DND-41 (cell line): ENCODE measurements around the gene RBL2.

ENCODE experiments used
- ATAC-seq: fragments of 200-7000 bp; cut with Tn5 transposase; 3 replicates; pipeline ENCODE4 v1.9.1; 2021; ENCODE audit warnings: low read depth; ENCODE audit not compliant: insufficient read depth
- DNase-seq: peaks from one replicate; pipeline ENCODE4 v3.0.0-alpha.2; 2020
- H2AFZ ChIP-seq: 2 replicates; pipeline ENCODE4 v1.6.0; 2012; ENCODE audit warnings: low read depth, low read length
- H3K27ac ChIP-seq: 2 replicates; pipeline ENCODE4 v1.5.1; 2012; ENCODE audit warnings: low read length, inconsistent platforms
- H3K27me3 ChIP-seq: fragments of 200-600 bp; sonication (generic); 2 replicates; pipeline ENCODE4 v1.6.0; 2012; ENCODE audit warnings: low read length, mild to moderate bottlenecking, inconsistent platforms; ENCODE audit not compliant: insufficient read depth, poor library complexity
- H3K36me3 ChIP-seq: 2 replicates; pipeline ENCODE4 v1.5.1; 2012; ENCODE audit warnings: low read length, inconsistent platforms; ENCODE audit not compliant: insufficient read depth
- H3K4me1 ChIP-seq: 2 replicates; pipeline ENCODE4 v1.5.1; 2012; ENCODE audit warnings: mild to moderate bottlenecking, low read length; ENCODE audit not compliant: insufficient read depth
- H3K4me2 ChIP-seq: 2 replicates; pipeline ENCODE4 v1.6.0; 2012; ENCODE audit warnings: mild to moderate bottlenecking, moderate library complexity, low read length, inconsistent platforms; ENCODE audit not compliant: insufficient read depth
- H3K4me3 ChIP-seq, 2 experiments: fragments of 200-600 bp in 1 of 2; shearing (Covaris generic) in 1 of 2; 2 replicates each; pipeline ENCODE4 v1.5.1; 2012 to 2016; ENCODE audit warnings: inconsistent platforms in 2 of 2, low read length in 2 of 2, mild to moderate bottlenecking in 2 of 2, low read depth in 1 of 2, moderate library complexity in 1 of 2
- H3K79me2 ChIP-seq: 2 replicates; pipeline ENCODE4 v1.6.0; 2012; ENCODE audit warnings: low read length, inconsistent platforms; ENCODE audit not compliant: insufficient read depth
- H3K9ac ChIP-seq: 2 replicates; pipeline ENCODE4 v1.6.0; 2012; ENCODE audit warnings: low read depth, mild to moderate bottlenecking, inconsistent platforms, low read length, moderate library complexity
- H3K9me3 ChIP-seq: 2 replicates; pipeline ENCODE4 v1.5.1; 2012; ENCODE audit warnings: low read length, moderate library complexity, mild to moderate bottlenecking, inconsistent platforms; ENCODE audit not compliant: insufficient read depth, severe bottlenecking
- H4K20me1 ChIP-seq: 2 replicates; pipeline ENCODE4 v1.6.0; 2012; ENCODE audit warnings: low read length; ENCODE audit not compliant: insufficient read depth
- EZH2 ChIP-seq: IDR thresholded peaks from 3 replicates; pipeline ENCODE4 v1.6.1; 2012; ENCODE audit warnings: borderline replicate concordance, low read depth, mild to moderate bottlenecking, moderate library complexity, low read length, inconsistent platforms; ENCODE audit not compliant: severe bottlenecking
- TF ChIP-seq, protein P1 (sequence below): IDR thresholded peaks from 2 replicates; pipeline ENCODE4 v1.5.1; 2012; ENCODE audit warnings: borderline replicate concordance, low read length, moderate library complexity, mild to moderate bottlenecking; ENCODE audit not compliant: poor library complexity, severe bottlenecking; ENCODE audit errors: extremely low read depth

Gene RBL2

GRCh38 chr16:53428681-53429080 lies 5.6 kb upstream of the RBL2 start:
- peaks cover under 1% of the 10 kb centered on the region; the same call in 1 of the 2 replicates for H3K4me1 ChIP-seq
- H3K79me2 ChIP-seq: no peaks in the 10 kb centered on the region
- no peak overlapping the region for H3K4me2 ChIP-seq
- H3K9me3 ChIP-seq: peaks cover 17% of the 10 kb centered on the region
- no peaks in the 10 kb centered on the region for H3K27me3 ChIP-seq
- H3K9ac ChIP-seq: no peak overlapping the region
- no peaks in the 10 kb centered on the region for H3K36me3 ChIP-seq
- ATAC-seq (no peak), DNase-seq (no peak)
- H4K20me1 ChIP-seq: no peaks in the 10 kb centered on the region
- no peak for TF ChIP-seq EZH2
- TF ChIP-seq, protein P1, sequence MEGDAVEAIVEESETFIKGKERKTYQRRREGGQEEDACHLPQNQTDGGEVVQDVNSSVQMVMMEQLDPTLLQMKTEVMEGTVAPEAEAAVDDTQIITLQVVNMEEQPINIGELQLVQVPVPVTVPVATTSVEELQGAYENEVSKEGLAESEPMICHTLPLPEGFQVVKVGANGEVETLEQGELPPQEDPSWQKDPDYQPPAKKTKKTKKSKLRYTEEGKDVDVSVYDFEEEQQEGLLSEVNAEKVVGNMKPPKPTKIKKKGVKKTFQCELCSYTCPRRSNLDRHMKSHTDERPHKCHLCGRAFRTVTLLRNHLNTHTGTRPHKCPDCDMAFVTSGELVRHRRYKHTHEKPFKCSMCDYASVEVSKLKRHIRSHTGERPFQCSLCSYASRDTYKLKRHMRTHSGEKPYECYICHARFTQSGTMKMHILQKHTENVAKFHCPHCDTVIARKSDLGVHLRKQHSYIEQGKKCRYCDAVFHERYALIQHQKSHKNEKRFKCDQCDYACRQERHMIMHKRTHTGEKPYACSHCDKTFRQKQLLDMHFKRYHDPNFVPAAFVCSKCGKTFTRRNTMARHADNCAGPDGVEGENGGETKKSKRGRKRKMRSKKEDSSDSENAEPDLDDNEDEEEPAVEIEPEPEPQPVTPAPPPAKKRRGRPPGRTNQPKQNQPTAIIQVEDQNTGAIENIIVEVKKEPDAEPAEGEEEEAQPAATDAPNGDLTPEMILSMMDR: no peak
- no peak overlapping the region for H3K4me3 ChIP-seq
- no peak overlapping the region for H2AFZ ChIP-seq
- no peak overlapping the region for H3K27ac ChIP-seq

GRCh38 chr16:53429221-53429943 lies 4.9 kb upstream of the RBL2 start:
- Histone ChIP-seq H2AFZ (no peak overlapping the region), H3K27ac (no peak overlapping the region), H3K4me2 (no peak overlapping the region), H3K9ac (no peak overlapping the region), H4K20me1 (no peaks in the 10 kb centered on the region), H3K79me2 (0 out of 2 replicates have a peak, but pooled peaks cover under 1% of the 10 kb centered on the region), H3K27me3 (no peaks in the 10 kb centered on the region), H3K36me3 (no peaks in the 10 kb centered on the region; the same call in 1 of the 2 replicates), H3K4me1 (peaks cover 5% of the 10 kb centered on the region), H3K4me3 (no peak overlapping the region), H3K9me3 (peaks cover 10% of the 10 kb centered on the region)
- no peak for ATAC-seq
- TF ChIP-seq, protein P1: no peak
- TF ChIP-seq EZH2: no peak
- no peak for DNase-seq

GRCh38 chr16:53430363-53430762 lies 3.9 kb upstream of the RBL2 start:
- no peaks in the 10 kb centered on the region for H3K27me3 ChIP-seq
- no peaks in the 10 kb centered on the region; the same call in 1 of the 2 replicates for H3K36me3 ChIP-seq
- H3K27ac ChIP-seq: no peak overlapping the region
- peaks cover 5% of the 10 kb centered on the region for H3K4me1 ChIP-seq
- H2AFZ ChIP-seq: no peak overlapping the region
- no peak overlapping the region for H3K4me2 ChIP-seq
- H4K20me1 ChIP-seq: peaks cover 6% of the 10 kb centered on the region
- H3K9ac ChIP-seq: no peak overlapping the region
- peaks cover 11% of the 10 kb centered on the region for H3K79me2 ChIP-seq
- no peak for DNase-seq
- no peak overlapping the region for H3K4me3 ChIP-seq
- H3K9me3 ChIP-seq: no peaks in the 10 kb centered on the region
- TF ChIP-seq, protein P1: no peak
- ATAC-seq: no peak
